Cardiac muscle cell (in vitro differentiated cells and primary cell): ENCODE measurements around the gene SGK1. TPM values are rescaled to one million over a fixed set of nuclear protein-coding genes. Genes with fewer than 3 reads are reported as not detected.
A peak's percentile ranks its signal among the peaks of the same experiment; 100 is the strongest.
"Not testable (repeated sequence)": the region's sequence is repeated elsewhere in the genome, so short reads cannot be mapped to it uniquely, and the experiment has no call there.

ENCODE experiments used
- DNase-seq, 2 donors: peaks; one replicate each; pipeline versions ENCODE4 v3.0.0 to v3.0.0-alpha.2; 2010 to 2017; ENCODE audit warnings: low read depth in 1 of 2, low spot score in 1 of 2
- H3K27ac ChIP-seq: fragments of 200-600 bp; sonication (generic); 2 replicates; pipeline ENCODE4 v1.5.1; 2016
- H3K27me3 ChIP-seq: fragments of 200-600 bp; sonication (generic); 2 replicates; pipeline ENCODE4 v1.6.0; 2016; ENCODE audit warnings: control low read depth
- H3K36me3 ChIP-seq: fragments of 200-600 bp; sonication (generic); 2 replicates; pipeline ENCODE4 v1.5.1; 2016; ENCODE audit warnings: control low read depth
- H3K4me1 ChIP-seq: fragments of 200-600 bp; sonication (generic); 2 replicates; pipeline ENCODE4 v1.8.1; 2017; ENCODE audit warnings: low read depth, mild to moderate bottlenecking, mixed run types
- H3K4me3 ChIP-seq: fragments of 200-600 bp; sonication (generic); 2 replicates; pipeline ENCODE4 v1.5.1; 2016; ENCODE audit warnings: mild to moderate bottlenecking
- H3K9me3 ChIP-seq: fragments of 200-600 bp; sonication (generic); 2 replicates; pipeline ENCODE4 v1.5.1; 2017; ENCODE audit warnings: low read depth, mild to moderate bottlenecking, control low read depth
- CTCF ChIP-seq: IDR thresholded peaks from 2 replicates; pipeline ENCODE4 v1.5.1; 2012; ENCODE audit warnings: low read depth, mild to moderate bottlenecking, low read length
- polyA plus RNA-seq: library from polyadenylated mRNA; unstranded; fragments of >200 nt; fragmentation: Nextera tagmentation; extraction: Ambion mirVana; gene quantifications from 2 replicates; pipeline ENCODE4 v1.2.1, GENCODE V29; 2016
- total RNA-seq: library from RNA; depleted of rRNA; stranded (reverse); fragments of >200 nt; gene quantifications from 2 replicates; pipeline ENCODE4 v1.2.3, GENCODE V29; 2016

SGK1 gene
- total and polyA plus RNA-seq, 2 experiments from 2014 or later, result 5.3 to 7.7 TPM

- no peaks in the 10 kb centered on the region for H3K36me3 ChIP-seq
- no peak for TF ChIP-seq CTCF
Measured at GRCh38 chr6:134204031-134204430, 113.9 kb downstream of the SGK1 start.

DNA sequence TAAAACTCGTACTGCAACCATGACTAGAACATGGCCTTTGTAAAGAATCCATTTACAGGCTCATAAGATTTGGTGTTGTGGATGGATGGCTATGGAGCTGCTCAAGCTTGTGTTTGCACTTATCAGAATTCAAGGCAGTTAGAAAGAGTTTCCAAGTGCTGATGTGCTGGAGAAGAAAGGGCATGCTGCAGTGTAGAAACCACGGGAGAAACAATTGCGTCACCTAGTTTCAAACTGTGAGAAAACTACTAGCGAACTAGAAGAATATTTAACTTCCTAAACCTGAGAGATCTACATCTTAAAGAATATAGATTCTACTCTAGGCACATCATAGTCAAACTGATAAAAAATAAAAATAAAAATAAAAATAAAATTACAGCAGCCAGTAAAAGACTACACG lies 116.2 kb downstream of the SGK1 start:
- H3K27me3 ChIP-seq, result no peaks in the 10 kb centered on the region
- no peak overlapping the region for H3K4me3 ChIP-seq
- H3K9me3 ChIP-seq, result no peaks in the 10 kb centered on the region
- no peak for TF ChIP-seq CTCF
- no peak overlapping the region for H3K27ac ChIP-seq
- peak in 1 of 2 donors; percentile 46 for DNase-seq
- H3K4me1 ChIP-seq, result no peaks in the 10 kb centered on the region
- H3K36me3 ChIP-seq, result no peaks in the 10 kb centered on the region

More at GRCh38 chr6:134204031-134204430, 113.9 kb downstream of the SGK1 start:
- Histone ChIP-seq H3K9me3 (no peaks in the 10 kb centered on the region), H3K27me3 (no peaks in the 10 kb centered on the region), H3K27ac (no peak overlapping the region), H3K4me1 (no peaks in the 10 kb centered on the region), H3K4me3 (no peak overlapping the region)
- no peak for DNase-seq

DNA sequence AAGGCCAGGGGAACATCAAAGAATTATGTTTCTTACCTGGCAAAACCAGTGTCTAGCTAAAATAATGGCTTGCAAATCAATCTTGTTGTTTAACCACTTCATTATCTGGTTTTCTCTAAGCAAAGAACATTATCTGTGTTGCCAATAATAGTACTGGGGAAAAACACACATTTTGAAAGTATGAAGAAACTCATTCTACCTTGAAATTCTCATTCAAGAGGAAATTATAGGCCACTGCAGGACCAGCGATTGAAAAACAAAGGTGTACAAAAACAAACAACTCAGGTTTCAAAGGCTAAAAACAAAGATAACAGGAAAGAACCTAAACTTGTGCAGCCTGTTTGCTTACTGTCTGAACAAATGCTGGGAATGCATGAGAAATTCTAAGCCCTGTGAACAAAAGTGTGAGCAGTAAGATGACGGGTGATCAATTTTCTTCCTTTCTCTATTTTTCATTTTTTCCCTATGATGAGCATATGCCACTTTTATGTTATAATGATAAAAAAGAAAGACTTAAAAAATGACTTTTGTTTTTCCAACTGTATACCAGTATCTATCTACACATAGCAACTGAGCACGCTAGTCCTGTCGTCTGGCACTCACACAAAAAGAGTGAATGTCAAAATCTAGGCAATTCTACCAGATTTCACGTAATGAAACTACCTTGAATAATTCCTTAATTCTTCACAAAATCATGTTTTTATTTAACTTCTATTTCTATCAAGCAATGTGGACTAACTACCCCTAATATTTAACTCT lies 117.9 kb downstream of the SGK1 start:
- H3K9me3 ChIP-seq, result no peaks in the 10 kb centered on the region
- TF ChIP-seq CTCF, result no peak
- no peaks in the 10 kb centered on the region for H3K36me3 ChIP-seq
- no peak overlapping the region for H3K4me3 ChIP-seq
- no peaks in the 10 kb centered on the region for H3K27me3 ChIP-seq
- H3K27ac ChIP-seq, result no peak overlapping the region
- no peaks in the 10 kb centered on the region for H3K4me1 ChIP-seq
- no peak for DNase-seq

GRCh38 chr6:134198093-134198492 lies 119.8 kb downstream of the SGK1 start:
- H3K36me3 ChIP-seq, result no peaks in the 10 kb centered on the region
- no peaks in the 10 kb centered on the region for H3K4me1 ChIP-seq
- H3K9me3 ChIP-seq, result no peaks in the 10 kb centered on the region
- no peak for TF ChIP-seq CTCF
- no peak overlapping the region for H3K4me3 ChIP-seq
- no peak for DNase-seq
- H3K27me3 ChIP-seq, result no peaks in the 10 kb centered on the region
- H3K27ac ChIP-seq, result no peak overlapping the region

- H3K27me3 ChIP-seq, H3K4me3 ChIP-seq, H3K9me3 ChIP-seq, H3K4me1 ChIP-seq, H3K36me3 ChIP-seq, DNase-seq, H3K27ac ChIP-seq: not testable (repeated sequence)
Measured at GRCh38 chr6:134197685-134198084, 120.2 kb downstream of the SGK1 start.

- Histone ChIP-seq H3K27ac (no peak overlapping the region), H3K9me3 (no peaks in the 10 kb centered on the region), H3K4me3 (no peak overlapping the region), H3K36me3 (no peaks in the 10 kb centered on the region), H3K27me3 (no peaks in the 10 kb centered on the region), H3K4me1 (no peaks in the 10 kb centered on the region)
- peak in 1 of 2 donors; percentile 33 for DNase-seq
- no peak for TF ChIP-seq CTCF
Measured at GRCh38 chr6:134196568-134197193, 121.2 kb downstream of the SGK1 start.
